HUES64 (cell line): ENCODE measurements around the gene CCSAP.

Source experiments
- H3K27ac ChIP-seq: 2 replicates; pipeline ENCODE4 v1.7.0; 2013; ENCODE audit warnings: low read depth, low read length, inconsistent platforms
- H3K27me3 ChIP-seq: 2 replicates; pipeline ENCODE4 v1.6.1; 2013; ENCODE audit warnings: mild to moderate bottlenecking, low read length; ENCODE audit not compliant: insufficient read depth
- H3K36me3 ChIP-seq: 2 replicates; pipeline ENCODE4 v1.6.1; 2013; ENCODE audit warnings: mild to moderate bottlenecking, low read length; ENCODE audit not compliant: insufficient read depth
- H3K4me1 ChIP-seq: 2 replicates; pipeline ENCODE4 v1.6.1; 2013; ENCODE audit warnings: mild to moderate bottlenecking, low read length, moderate library complexity; ENCODE audit not compliant: insufficient read depth
- H3K4me3 ChIP-seq: 2 replicates; pipeline ENCODE4 v1.5.1; 2013; ENCODE audit warnings: mild to moderate bottlenecking, low read length, moderate library complexity
- H3K9ac ChIP-seq: 2 replicates; pipeline ENCODE4 v1.6.1; 2013; ENCODE audit warnings: mild to moderate bottlenecking, low read depth, low read length
- H3K9me3 ChIP-seq: 2 replicates; pipeline ENCODE4 v1.6.1; 2013; ENCODE audit warnings: low read depth, low read length; ENCODE audit not compliant: insufficient read depth
- WGBS: fragments of 150-250, 120-280 bp; methylation state at CpG from one replicate; pipeline ENCODE4 v1.1.7; 2013; ENCODE audit warnings: missing lambda C conversion rate; 5-methylcytosine and 5-hydroxymethylcytosine counted together

The CCSAP gene

DNA sequence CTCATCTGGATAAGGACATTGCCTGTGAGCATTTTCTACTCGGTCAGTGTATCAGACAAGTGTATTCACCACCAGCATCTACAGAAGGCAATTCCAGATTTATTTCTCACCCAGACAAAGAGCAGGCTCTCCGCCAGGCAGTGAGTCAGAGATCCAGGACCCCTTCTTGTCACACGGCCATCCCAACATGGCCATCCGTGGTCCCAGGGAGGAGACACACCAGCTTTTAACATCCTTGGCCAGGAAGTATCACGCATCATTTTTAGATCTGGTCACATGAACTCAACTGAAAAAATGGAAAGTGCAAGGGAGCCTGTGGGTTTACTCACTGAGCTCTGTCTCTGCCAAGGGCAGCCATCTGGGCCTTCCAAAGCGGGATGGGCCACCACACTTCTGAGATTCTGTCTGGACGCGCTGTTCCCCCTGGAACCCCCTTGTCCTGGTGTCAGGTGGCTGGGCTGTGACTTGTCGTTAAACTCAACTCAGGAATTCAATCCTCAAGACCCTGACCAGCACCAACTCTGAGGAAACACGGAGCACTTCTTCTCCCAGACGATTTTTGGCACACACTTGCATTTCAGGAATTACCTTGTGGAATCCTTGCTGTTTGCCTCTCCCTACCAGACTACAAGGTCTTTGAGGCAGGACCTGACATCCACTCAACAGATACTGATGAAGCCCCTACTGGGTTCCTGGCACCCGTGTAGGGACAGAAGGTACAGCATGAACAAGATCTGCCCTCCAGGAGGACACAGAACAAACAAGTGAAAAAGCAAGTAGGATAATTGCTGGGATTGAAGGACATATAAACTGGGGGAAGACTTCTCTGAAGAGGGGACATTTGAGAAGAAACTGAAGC is 21.6 kb upstream of the CCSAP start:
- H3K4me3 ChIP-seq = no peak overlapping the region
- no peak overlapping the region for H3K27ac ChIP-seq
- WGBS = 85% methylated on average over 12 of the region's 12 CpGs
- H3K9me3 ChIP-seq = no peaks in the 10 kb centered on the region
- peaks cover 3% of the 10 kb centered on the region; the same call in 1 of the 2 replicates for H3K27me3 ChIP-seq
- no peak overlapping the region for H3K9ac ChIP-seq
- peaks cover 12% of the 10 kb centered on the region for H3K4me1 ChIP-seq
- no peaks in the 10 kb centered on the region for H3K36me3 ChIP-seq

- H3K36me3 ChIP-seq = no peaks in the 10 kb centered on the region
- peaks cover 3% of the 10 kb centered on the region; the same call in 1 of the 2 replicates for H3K27me3 ChIP-seq
- no peaks in the 10 kb centered on the region for H3K9me3 ChIP-seq
- peaks cover 15% of the 10 kb centered on the region for H3K4me1 ChIP-seq
- WGBS = 77% methylated on average over 6 of the region's 6 CpGs
- no peak overlapping the region for H3K27ac ChIP-seq
- no peak overlapping the region for H3K4me3 ChIP-seq
- H3K9ac ChIP-seq = no peak overlapping the region
Measured at GRCh38 chr1:229363723-229364122, 20.9 kb upstream of the CCSAP start.

- H3K27me3 ChIP-seq = peaks cover 3% of the 10 kb centered on the region; the same call in 1 of the 2 replicates
- whole genome bisulfite sequencing = 27% methylated on average over 4 of the region's 4 CpGs
- no peak overlapping the region for H3K4me3 ChIP-seq
Measured at GRCh38 chr1:229360420-229360819, 17.6 kb upstream of the CCSAP start.

GRCh38 chr1:229355661-229356060 is 12.8 kb upstream of the CCSAP start:
- H3K27me3 ChIP-seq = no peaks in the 10 kb centered on the region
- no peak overlapping the region for H3K27ac ChIP-seq
- peaks cover 7% of the 10 kb centered on the region; the same call in 1 of the 2 replicates for H3K9me3 ChIP-seq
- H3K36me3 ChIP-seq = no peaks in the 10 kb centered on the region
- H3K9ac ChIP-seq = no peak overlapping the region
- H3K4me1 ChIP-seq = peaks cover 15% of the 10 kb centered on the region
- no peak overlapping the region for H3K4me3 ChIP-seq

More at GRCh38 chr1:229360420-229360819, 17.6 kb upstream of the CCSAP start:
- no peaks in the 10 kb centered on the region for H3K36me3 ChIP-seq
- no peaks in the 10 kb centered on the region for H3K9me3 ChIP-seq
- no peak overlapping the region for H3K9ac ChIP-seq
- peaks cover 15% of the 10 kb centered on the region for H3K4me1 ChIP-seq
- H3K27ac ChIP-seq = no peak overlapping the region

DNA sequence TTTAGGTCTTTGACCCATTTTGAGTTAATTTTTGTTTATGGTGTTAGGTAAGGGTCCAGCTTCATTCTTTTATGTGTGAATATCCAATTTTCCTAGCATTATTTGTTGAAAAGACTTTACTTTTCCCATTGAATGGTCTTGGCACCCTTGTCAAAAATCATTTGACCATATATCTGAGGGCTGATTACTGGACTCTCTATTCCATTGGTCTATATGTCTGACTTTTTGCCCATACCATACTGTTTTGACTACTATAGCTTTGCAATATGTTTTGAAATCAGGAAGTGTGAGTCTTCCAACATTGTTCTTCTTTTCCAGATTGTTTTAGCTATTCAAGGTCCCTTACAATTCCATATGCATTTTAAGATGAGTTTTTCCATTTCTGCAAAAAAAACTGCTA is 11.4 kb upstream of the CCSAP start:
- Histone ChIP-seq H3K4me3 (no peak overlapping the region), H3K9ac (no peak overlapping the region), H3K36me3 (no peaks in the 10 kb centered on the region), H3K9me3 (peaks cover 7% of the 10 kb centered on the region; the same call in 1 of the 2 replicates), H3K27me3 (no peaks in the 10 kb centered on the region), H3K4me1 (peaks cover 2% of the 10 kb centered on the region), H3K27ac (no peak overlapping the region)

DNA sequence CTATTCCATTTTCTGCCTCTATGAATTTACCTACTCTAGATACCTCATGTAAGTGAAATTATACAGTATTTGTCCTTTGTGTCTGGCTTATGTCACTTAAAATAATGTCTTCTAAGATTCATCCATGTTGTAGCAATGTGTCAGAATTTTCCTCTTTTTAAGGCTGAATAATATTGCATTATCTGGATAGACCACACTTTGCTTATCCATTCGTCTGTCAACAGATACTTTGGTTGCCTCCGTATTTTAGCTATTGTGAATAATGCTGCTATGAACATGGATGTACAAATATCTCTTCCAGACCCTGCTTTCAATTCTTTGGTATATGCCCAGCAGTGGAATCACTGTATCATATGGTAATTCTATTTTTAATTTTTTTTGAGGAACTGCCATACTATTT is 10.1 kb upstream of the CCSAP start:
- WGBS = 94% methylated on average over 2 of the region's 2 CpGs
- Histone ChIP-seq H3K36me3 (no peaks in the 10 kb centered on the region), H3K9ac (no peak overlapping the region), H3K4me1 (no peaks in the 10 kb centered on the region), H3K27me3 (peaks cover 2% of the 10 kb centered on the region; the same call in 1 of the 2 replicates), H3K9me3 (peaks cover 7% of the 10 kb centered on the region; the same call in 1 of the 2 replicates), H3K27ac (no peak overlapping the region), H3K4me3 (no peak overlapping the region)

- Histone ChIP-seq H3K36me3 (no peaks in the 10 kb centered on the region), H3K4me3 (no peak overlapping the region), H3K27ac (no peak overlapping the region), H3K27me3 (peaks cover 15% of the 10 kb centered on the region), H3K4me1 (no peaks in the 10 kb centered on the region), H3K9ac (no peak overlapping the region), H3K9me3 (peaks cover 7% of the 10 kb centered on the region; the same call in 1 of the 2 replicates)
- WGBS = 91% methylated on average over 8 of the region's 8 CpGs
Measured at GRCh38 chr1:229349463-229350385, 6.9 kb upstream of the CCSAP start.

- peaks cover 34% of the 10 kb centered on the region for H3K27me3 ChIP-seq
- no peaks in the 10 kb centered on the region for H3K9me3 ChIP-seq
- no peak overlapping the region for H3K27ac ChIP-seq
- WGBS = 85% methylated on average over 3 of the region's 3 CpGs
- peaks cover 3% of the 10 kb centered on the region; the same call in 1 of the 2 replicates for H3K4me1 ChIP-seq
- H3K9ac ChIP-seq = no peak overlapping the region
- H3K36me3 ChIP-seq = no peaks in the 10 kb centered on the region
- H3K4me3 ChIP-seq = no peak overlapping the region
Measured at GRCh38 chr1:229347528-229347927, 4.7 kb upstream of the CCSAP start.

DNA sequence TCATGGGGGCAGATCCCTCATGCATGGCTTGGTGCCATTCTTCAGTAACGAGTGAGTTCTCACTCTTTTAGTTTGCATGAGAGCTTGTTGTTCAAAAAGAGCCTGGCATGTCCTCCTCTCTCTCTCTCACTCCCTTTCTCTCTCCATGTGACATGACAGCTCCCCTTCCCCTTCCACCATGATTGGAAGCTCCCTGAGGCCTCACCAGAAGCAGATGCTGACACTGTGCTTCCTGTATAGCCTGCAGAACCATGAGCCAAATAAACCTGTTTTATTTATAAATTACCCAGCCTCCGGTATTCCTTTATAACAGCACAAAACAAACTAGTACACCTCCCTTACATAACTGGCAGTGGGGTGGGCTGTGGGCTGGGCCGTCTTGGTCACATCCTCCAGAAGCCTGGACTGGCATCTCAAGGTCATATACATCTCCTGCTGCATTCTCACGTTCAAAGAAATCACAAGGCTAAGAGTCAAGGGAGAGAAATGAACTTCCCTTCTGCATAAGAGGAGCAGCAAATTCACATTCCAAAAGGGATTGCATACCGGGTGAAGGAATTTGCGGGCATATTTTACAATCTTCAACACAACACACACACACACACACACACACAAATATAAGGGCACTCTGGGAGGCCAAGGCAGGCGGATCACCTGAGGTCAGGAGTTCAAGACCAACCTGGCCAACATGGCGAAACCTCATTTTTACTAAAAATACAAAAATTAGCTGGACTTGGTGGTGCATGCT is 2.3 kb upstream of the CCSAP start:
- H3K4me1 ChIP-seq = peaks cover 7% of the 10 kb centered on the region; the same call in 1 of the 2 replicates
- no peak overlapping the region for H3K9ac ChIP-seq
- no peaks in the 10 kb centered on the region for H3K9me3 ChIP-seq
- no peak overlapping the region for H3K4me3 ChIP-seq
- H3K27ac ChIP-seq = no peak overlapping the region
- WGBS = 86% methylated on average over 8 of the region's 8 CpGs
- H3K27me3 ChIP-seq = peaks cover 34% of the 10 kb centered on the region
- H3K36me3 ChIP-seq = no peaks in the 10 kb centered on the region

GRCh38 chr1:229344139-229344538 is 1.3 kb upstream of the CCSAP start:
- 92% methylated on average over 16 of the region's 16 CpGs for WGBS
- Histone ChIP-seq H3K4me3 (no peak overlapping the region), H3K9me3 (no peaks in the 10 kb centered on the region), H3K4me1 (peaks cover 7% of the 10 kb centered on the region; the same call in 1 of the 2 replicates), H3K27me3 (peaks cover 34% of the 10 kb centered on the region), H3K27ac (no peak overlapping the region), H3K9ac (no peak overlapping the region), H3K36me3 (no peaks in the 10 kb centered on the region)
